ENCODE results near the gene CRTAC1.
"Not testable (repeated sequence)": the region's sequence is repeated elsewhere in the genome, so short reads cannot be mapped to it uniquely, and the experiment has no call there.

Gene CRTAC1

DNA sequence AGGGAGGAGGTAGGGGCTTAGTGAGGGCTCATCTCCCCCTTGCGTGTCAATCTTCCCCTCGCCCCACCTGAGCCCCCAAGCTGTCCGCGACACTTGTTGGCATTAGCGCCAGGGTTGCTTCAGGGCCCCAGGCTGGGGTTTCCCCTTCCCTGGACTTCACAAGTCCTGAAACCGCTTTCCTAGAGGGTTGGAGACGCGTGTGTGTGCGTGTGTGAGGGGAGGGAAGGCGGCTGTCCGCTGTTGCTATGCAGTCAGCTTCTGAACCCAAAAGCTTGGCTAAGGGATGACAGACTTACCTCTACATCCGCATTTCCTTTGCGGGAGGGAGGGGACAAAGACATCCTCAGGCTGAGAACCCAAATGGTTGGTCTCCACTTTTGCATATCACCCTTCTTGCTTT lies 180.0 kb downstream of the CRTAC1 start:
- TF ChIP-seq ZFX (IDR thresholded peaks at IDR 0.05; ENCODE audit: borderline replicate concordance): no peak
- TF ChIP-seq, protein P1, sequence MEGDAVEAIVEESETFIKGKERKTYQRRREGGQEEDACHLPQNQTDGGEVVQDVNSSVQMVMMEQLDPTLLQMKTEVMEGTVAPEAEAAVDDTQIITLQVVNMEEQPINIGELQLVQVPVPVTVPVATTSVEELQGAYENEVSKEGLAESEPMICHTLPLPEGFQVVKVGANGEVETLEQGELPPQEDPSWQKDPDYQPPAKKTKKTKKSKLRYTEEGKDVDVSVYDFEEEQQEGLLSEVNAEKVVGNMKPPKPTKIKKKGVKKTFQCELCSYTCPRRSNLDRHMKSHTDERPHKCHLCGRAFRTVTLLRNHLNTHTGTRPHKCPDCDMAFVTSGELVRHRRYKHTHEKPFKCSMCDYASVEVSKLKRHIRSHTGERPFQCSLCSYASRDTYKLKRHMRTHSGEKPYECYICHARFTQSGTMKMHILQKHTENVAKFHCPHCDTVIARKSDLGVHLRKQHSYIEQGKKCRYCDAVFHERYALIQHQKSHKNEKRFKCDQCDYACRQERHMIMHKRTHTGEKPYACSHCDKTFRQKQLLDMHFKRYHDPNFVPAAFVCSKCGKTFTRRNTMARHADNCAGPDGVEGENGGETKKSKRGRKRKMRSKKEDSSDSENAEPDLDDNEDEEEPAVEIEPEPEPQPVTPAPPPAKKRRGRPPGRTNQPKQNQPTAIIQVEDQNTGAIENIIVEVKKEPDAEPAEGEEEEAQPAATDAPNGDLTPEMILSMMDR (IDR thresholded peaks at IDR 0.05): no peak
- no peak overlapping the region for H3K27ac ChIP-seq

DNA sequence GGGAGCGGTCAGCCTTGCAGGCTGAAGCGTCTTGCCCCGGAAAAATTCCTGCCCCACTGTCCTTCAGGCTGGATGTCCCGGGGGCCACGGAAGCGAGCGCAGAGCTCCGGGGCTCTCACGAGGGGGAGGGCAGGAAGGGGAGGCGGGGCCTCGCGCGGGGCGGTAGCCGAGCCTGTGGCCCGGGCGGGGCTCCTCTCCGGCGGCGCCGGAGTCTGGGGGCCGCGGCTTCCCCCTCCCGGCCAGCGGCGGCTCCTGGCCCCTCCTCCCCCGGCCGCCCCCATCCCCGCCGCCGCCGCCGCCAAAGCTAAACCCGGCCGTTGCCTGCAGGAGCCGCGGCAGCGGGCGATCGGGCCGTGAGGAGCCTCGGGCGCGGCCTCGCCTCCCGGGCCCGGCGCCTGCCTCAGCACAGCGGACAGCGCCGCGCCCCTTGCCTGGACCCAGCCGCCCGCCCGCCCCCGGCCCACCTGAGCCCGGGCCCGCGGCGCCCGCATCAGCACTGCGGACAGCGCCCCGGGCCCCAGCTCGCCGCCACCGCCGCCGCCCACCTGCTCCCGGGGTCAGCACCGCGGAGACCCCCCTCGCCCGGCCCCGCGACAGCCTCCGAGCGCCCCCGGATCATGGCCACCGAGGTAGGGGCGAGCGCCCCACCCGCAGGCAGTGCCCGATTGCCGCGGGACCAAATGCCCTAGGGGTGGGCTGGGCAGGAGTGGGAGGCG lies 180.6 kb downstream of the CRTAC1 start, which contains the start of gene GOLGA7B:
Gene GOLGA7B (plus strand): TSS at position 157 of the 716 bp plus-strand sequence. CDS start 461 bp downstream, at position 618.
- TF ChIP-seq, protein P1 (IDR thresholded peaks at IDR 0.05): no peak
- no peak for TF ChIP-seq ZFX (IDR thresholded peaks at IDR 0.05; ENCODE audit: borderline replicate concordance)
- H3K27ac ChIP-seq: no peak within 1 kb of the TSS

DNA sequence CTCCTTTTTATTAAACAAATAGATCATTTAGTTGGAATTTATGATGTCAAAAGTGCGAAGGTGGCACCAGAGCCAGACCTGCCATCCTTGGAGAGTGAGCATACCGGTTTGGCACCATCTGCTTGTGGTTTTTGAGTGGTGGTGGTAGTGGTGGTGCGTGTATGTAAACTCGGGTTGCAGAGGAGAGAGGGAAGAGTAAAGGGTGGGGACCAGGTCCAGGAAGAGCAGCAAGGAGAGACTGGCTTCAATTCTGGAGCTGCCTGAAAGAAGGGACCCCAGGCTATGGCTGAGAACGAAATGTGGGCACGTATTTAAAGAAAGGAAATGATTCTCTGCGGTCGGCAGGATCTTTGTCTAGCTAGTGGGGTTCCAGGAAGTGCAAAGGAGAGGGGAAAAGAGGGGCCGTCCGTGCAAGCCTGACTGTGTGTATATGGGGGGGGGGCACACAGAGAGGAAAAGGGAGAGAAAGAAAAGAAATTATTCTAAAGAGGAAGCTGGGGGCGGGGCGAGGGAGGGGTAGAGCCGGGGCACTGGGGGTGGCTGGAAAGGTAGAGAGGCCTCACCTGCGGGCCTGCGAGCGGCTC lies 181.2 kb downstream of the CRTAC1 start:
- no peak for TF ChIP-seq ZFX (IDR thresholded peaks at IDR 0.05; ENCODE audit: borderline replicate concordance)
- TF ChIP-seq, protein P1 (IDR thresholded peaks at IDR 0.05): no peak
- no peak overlapping the region for H3K27ac ChIP-seq

DNA sequence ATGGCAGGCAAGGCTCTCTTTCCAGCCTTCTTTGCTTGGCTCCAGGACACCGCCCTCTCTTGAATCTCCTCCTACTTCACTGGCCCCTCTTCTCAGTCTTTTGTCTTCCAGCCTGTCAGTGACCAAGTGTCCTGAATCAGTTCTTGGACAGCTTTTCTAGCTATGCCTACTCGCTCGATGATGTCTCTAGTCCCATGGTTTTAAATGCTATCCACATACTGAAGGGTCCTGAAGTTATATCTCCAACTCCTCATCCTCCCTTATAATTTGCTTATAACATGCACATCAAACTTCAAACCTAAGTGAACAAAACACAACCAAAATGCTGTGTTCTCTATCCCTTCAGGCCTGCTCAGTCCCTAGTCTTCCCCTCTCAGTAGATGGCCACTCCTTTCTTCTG lies 185.7 kb downstream of the CRTAC1 start:
- TF ChIP-seq, protein P1 (IDR thresholded peaks at IDR 0.05): no peak
- no peak for TF ChIP-seq ZFX (IDR thresholded peaks at IDR 0.05; ENCODE audit: borderline replicate concordance)
- H3K27ac ChIP-seq: no peak overlapping the region

DNA sequence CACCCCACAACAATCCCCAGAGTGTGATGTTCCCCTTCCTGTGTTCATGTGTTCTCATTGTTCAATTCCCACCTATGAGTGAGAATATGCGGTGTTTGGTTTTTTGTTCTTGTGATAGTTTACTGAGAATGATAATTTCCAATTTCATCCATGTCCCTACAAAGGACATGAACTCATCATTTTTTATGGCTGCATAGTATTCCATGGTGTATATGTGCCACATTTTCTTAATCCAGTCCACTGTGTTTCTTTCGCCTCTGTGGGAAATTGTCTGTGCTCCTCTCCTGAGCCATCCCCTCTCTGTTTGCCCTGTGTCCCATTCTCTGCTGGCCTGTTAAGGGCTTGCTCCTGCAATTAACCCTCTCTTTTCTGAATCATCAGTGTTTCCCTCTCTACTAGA lies 186.4 kb downstream of the CRTAC1 start:
- not testable (repeated sequence) for H3K27ac ChIP-seq

DNA sequence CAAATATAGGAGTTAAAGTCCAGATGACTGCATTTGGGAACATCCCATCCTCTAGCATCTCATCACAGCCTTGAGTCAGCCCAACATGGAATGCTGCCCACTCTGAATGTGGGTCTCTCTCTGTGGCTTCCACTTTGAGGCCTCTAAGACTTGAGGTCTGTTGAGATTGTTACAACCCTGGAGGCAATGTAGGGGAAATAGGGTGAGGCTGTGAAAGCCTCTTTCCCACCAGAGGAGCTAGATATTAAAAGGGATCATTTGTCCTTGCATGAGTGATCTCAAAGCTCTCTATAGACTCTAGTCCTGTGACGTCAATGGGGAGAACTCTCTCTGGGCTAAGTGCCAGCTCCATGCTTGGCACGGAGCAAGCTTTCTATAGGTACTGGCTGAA lies 187.1 kb downstream of the CRTAC1 start:
- H3K27ac ChIP-seq: no peak overlapping the region
- TF ChIP-seq, protein P1 (IDR thresholded peaks at IDR 0.05): no peak
- TF ChIP-seq ZFX (IDR thresholded peaks at IDR 0.05; ENCODE audit: borderline replicate concordance): no peak

DNA sequence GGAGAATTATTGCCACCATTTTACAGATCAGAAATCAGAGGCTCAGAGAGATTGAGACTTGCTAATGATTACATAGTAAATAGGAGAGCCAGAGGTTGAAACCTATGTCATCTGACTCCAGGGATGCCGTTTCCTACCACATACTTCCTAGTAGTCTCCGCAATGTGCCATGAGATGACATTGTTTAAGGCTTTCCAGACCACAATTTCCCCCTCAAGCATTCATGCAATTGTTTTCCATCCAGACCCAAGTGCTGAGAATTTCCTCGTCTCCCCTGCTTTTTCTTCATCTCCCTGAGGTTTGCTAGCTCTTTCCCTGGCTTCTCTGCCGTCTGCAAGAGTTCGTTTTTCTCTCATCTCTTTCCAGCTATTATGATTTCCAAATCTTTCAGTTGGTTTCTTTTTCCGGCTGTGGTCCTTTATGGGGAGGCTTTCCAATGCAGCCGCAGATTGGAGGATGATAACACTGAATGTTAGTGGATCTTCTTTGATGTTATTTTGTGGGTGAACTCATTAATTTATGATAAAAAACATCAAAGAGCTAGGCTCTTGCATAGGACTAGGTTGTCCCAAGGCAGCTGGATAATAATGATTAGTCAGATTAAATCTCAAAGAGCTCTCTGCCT lies 187.7 kb downstream of the CRTAC1 start:
- H3K27ac ChIP-seq: no peak overlapping the region
- no peak for TF ChIP-seq ZFX (IDR thresholded peaks at IDR 0.05; ENCODE audit: borderline replicate concordance)
- TF ChIP-seq, protein P1 (IDR thresholded peaks at IDR 0.05): no peak

DNA sequence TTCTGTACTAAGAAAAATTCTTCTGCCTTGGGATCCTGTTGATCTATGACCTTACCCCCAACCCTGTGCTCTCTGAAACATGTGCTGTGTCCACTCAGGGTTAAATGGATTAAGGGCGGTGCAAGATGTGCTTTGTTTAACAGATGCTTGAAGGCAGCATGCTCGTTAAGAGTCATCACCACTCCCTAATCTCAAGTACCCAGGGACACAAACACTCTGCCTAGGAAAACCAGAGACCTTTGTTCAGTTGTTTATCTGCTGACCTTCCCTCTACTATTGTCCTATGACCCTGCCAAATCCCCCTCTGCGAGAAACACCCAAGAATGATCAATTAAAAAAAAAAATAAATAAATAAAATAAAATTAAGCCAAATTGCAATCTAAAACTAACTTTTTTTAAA lies 188.3 kb downstream of the CRTAC1 start:
- not testable (repeated sequence) for H3K27ac ChIP-seq

DNA sequence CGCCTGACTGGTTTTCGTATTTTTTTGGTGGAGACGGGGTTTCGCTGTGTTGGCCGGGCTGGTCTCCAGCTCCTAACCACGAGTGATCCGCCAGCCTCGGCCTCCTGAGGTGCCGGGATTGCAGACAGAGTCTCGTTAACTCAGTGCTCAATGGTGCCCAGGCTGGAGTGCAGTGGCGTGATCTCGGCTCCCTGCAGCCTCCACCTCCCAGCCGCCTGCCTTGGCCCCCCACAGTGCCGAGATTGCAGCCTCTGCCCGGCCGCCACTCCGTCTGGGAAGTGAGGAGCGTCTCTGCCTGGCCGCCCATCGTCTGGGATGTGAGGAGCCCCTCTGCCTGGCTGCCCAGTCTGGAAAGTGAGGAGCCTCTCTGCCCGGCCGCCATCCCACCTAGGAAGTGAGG lies 189.3 kb downstream of the CRTAC1 start:
- not testable (repeated sequence) for H3K27ac ChIP-seq

All from 22Rv1 (cell line).